ENCODE results near the gene DPH1.
A peak's percentile ranks its signal among the peaks of the same experiment; 100 is the strongest.

Gene DPH1

GRCh38 chr17:2050300-2051060 lies 20.5 kb downstream of the DPH1 start:
- peak; percentile 73 for DNase-seq

GRCh38 chr17:2051061-2051932 lies 21.3 kb downstream of the DPH1 start:
- no peak for DNase-seq

- no peak for DNase-seq
These were observed 22.1 kb downstream of the DPH1 start for GRCh38 chr17:2051933-2052559.

DNA sequence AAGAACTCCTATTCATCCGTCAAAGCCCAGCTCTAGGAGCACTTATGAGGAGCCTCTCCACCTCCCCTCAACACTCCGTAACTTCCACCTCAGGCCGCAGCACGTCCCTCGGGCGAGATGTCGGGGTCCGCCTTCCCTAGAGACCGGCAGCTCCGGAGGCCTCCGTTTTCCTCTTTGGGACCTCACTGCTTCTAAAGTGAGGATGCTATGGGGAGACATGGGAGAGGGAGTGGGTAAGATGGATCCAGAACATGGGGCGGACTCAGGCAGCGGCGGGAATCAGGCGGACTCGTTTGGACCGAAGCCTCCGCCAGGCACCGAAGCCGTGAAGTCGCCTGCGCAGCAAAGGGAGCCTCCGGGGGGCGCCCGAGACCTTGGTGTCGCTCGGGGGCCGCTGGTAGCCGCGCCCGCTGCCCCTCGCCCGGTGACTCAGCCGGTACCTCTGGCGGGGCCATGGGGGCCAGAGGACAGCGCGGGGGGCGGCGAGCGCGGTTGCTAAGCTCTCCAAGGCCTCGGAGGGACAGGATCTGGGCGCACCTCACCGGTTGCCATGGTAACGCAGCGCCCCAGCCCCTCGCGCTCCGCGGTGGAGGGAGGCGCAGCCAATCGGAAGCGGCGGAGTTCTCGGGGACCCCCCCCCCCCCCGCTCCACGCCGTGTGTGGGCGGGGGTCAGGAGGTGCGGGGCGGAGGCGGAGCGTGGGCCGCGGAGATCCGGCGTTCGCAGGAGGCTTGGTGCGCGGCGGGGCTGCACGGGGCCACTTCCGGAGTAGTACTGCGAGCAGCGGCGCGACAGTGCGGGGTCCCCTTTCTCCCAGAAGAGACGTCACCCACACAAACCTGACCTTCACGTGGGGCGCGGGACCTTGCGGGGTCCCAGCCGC lies 23.7 kb downstream of the DPH1 start:
- peak; percentile 79 for DNase-seq

DNA sequence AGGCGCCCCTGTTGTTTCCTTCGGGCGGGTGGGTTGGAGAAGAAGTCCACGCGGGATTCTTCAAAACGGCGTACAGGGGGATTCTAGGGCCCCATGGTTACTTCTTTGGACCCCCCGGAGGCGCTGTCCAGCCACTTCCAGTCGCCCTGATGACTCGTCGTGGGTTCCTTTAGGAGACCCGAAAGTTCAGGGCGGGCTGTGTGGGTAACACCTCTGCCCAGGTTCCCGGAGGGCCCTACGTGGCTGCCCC lies 24.2 kb downstream of the DPH1 start:
- DNase-seq: no peak

DNA sequence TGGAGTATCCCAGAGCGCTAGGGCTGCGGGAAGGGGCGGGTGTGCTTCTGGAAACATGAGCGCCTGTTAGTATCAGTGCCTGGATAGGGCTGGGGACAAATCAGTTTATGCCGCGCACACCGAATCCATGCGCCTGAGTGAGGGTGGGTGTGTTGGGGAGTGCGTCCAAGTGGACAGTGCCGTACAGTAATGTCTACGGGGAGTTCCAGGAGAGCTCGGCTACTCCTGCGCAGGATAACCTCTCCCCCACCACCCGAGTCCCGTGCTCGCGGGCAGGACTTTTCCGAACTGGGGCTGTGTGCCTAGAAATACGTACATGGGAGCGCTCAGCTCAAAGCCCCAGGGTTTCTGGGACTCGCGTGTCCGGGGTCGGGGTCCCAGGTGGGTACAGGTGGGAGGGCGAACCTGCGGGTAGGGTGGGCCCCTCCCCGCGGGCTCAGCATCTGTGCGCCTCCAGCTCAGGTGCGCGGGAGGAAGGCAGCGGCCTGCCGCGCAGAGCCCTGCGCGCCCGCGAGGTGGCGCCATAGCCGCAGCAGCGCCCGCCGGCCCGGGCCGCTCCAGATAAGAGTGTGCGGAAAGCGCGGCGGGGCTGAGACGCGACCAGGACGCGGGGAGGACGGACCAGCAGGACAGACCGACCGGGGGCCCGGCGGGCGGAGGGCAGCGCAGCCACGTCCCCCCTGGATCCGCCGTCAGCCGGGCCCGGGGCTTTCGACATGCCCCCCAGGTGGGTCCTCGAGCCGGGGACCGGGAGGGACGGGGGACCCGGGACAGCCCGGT lies 24.7 kb downstream of the DPH1 start, which contains the start of gene HIC1:
TSS of gene HIC1 (plus strand) at position 592 of the 780 bp plus-strand sequence. CDS start 1,588 bp downstream, outside the sequence.
- DNase-seq: peak; percentile 82

DNA sequence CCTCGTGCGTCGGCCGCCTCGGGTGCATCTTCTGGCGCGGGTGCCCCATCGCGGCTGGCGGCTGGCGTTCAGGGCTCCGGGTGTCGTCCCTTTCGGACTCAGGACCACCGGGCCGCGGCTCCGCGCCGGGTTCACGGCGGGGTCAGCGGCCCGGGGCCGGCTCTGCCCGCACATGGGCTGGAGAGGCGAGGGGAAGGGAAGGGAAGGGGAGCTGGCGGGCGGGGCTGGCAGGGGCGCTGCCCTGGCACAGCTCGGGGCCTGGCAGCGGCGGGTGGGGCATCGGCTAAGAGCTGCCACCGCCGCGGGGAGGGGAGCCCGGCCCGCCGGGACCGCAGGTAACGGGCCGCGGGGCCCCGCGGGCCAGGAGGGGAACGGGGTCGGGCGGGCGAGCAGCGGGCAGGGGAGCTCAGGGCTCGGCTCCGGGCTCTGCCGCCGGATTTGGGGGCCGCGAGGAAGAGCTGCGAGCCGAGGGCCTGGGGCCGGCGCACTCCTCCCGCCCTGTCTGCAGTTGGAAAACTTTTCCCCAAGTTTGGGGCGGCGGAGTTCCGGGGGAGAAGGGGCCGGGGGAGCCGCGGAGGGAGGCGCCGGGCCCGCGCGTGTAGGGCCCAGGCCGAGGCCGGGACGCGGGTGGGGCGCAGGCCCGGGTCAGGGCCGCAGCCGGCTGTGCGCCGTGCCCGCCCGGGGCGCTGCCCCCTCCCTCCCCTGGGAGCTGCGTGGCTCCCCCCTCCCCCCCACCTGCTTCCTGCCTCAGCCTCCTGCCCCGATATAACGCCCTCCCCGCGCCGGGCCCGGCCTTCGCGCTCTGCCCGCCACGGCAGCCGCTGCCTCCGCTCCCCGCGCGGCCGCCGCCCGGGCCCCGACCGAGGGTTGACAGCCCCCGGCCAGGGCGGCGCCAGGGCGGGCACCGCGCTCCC lies 25.6 kb downstream of the DPH1 start:
- DNase-seq: peak; percentile 65

DNA sequence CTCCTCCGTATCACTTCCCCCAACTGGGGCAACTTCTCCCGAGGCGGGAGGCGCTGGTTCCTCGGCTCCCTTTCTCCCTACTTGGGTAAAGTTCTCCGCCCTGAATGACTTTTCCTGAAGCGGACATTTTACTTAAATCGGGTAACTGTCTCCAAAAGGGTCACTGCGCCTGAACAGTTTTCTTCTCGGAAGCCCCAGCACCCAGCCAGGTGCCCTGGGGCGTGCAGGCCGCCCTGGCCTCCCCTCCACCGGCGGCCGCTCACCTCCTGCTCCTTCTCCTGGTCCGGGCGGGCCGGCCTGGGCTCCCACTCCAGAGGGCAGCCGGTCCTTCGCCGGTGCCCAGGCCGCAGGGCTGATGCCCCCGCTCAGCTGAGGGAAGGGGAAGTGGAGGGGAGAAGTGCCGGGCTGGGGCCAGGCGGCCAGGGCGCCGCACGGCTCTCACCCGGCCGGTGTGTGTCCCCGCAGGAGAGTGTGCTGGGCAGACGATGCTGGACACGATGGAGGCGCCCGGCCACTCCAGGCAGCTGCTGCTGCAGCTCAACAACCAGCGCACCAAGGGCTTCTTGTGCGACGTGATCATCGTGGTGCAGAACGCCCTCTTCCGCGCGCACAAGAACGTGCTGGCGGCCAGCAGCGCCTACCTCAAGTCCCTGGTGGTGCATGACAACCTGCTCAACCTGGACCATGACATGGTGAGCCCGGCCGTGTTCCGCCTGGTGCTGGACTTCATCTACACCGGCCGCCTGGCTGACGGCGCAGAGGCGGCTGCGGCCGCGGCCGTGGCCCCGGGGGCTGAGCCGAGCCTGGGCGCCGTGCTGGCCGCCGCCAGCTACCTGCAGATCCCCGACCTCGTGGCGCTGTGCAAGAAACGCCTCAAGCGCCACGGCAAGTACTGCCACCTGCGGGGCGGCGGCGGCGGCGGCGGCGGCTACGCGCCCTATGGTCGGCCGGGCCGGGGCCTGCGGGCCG lies 26.5 kb downstream of the DPH1 start:
- peak; percentile 71 for DNase-seq

DNA sequence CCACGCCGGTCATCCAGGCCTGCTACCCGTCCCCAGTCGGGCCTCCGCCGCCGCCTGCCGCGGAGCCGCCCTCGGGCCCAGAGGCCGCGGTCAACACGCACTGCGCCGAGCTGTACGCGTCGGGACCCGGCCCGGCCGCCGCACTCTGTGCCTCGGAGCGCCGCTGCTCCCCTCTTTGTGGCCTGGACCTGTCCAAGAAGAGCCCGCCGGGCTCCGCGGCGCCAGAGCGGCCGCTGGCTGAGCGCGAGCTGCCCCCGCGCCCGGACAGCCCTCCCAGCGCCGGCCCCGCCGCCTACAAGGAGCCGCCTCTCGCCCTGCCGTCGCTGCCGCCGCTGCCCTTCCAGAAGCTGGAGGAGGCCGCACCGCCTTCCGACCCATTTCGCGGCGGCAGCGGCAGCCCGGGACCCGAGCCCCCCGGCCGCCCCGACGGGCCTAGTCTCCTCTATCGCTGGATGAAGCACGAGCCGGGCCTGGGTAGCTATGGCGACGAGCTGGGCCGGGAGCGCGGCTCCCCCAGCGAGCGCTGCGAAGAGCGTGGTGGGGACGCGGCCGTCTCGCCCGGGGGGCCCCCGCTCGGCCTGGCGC lies 27.3 kb downstream of the DPH1 start:
- DNase-seq: no peak

GRCh38 chr17:2057760-2058585 lies 28.0 kb downstream of the DPH1 start:
- no peak for DNase-seq

GRCh38 chr17:2058586-2059546 lies 28.9 kb downstream of the DPH1 start:
- peak; percentile 74 for DNase-seq

GRCh38 chr17:2059547-2060384 lies 29.8 kb downstream of the DPH1 start:
- DNase-seq: no peak

DNA sequence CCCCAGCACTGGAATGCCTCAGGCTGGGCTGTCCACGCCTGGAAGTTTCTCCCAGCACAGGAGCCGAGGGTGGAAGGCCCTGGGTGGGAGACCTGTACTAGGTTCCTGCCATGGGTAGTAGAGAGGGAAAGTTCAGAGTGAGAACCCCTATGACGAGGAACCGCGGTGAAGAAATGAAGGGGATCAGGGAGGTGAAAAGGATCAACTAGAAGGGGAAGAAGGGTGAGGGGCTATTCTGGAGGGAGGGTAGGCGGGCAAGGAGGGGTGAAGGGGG lies 30.4 kb downstream of the DPH1 start:
- no peak for DNase-seq

- no peak for DNase-seq
These were observed 30.9 kb downstream of the DPH1 start for GRCh38 chr17:2060681-2061440.

GRCh38 chr17:2061441-2061958 lies 31.5 kb downstream of the DPH1 start:
- no peak for DNase-seq

Data from CD4-positive, alpha-beta T cell treated with Interleukin-17A for 4 hours (primary cell).